ENCODE measurements around the gene FARS2. TPM values are rescaled to one million over a fixed set of nuclear protein-coding genes. Genes with fewer than 3 reads are reported as not detected.

Gene FARS2
- polyA plus RNA-seq, 1 donor (not counting 4 experiments of a cell fraction or from before 2014, with no cell fraction given): 21.3 TPM

- no peak overlapping the region for H2AFZ ChIP-seq (ENCODE audit: control insufficient read depth, low read length)
- H3K4me1 ChIP-seq (ENCODE audit: control insufficient read depth, extremely low read depth, insufficient read depth, low read length): no peaks in the 10 kb centered on the region
- no peaks in the 10 kb centered on the region for H3K36me3 ChIP-seq (ENCODE audit: control insufficient read depth in 2 of 2, extremely low read depth in 1 of 2, insufficient read depth in 2 of 2, low read length in 2 of 2)
- H3K4me3 ChIP-seq (ENCODE audit: control insufficient read depth in 2 of 3, extremely low read depth in 1 of 3, insufficient read depth in 2 of 3, low read depth in 1 of 3, low read length in 3 of 3): no peak overlapping the region
- H3K9me3 ChIP-seq (ENCODE audit: control insufficient read depth, low read depth, low read length): no peaks in the 10 kb centered on the region
- FAIRE-seq (no peak), DNase-seq (ENCODE audit: low read depth, low spot score) (no peak)
- H3K9ac ChIP-seq (ENCODE audit: control insufficient read depth, extremely low read depth, insufficient read depth, low read length): no peak overlapping the region
- H3K79me2 ChIP-seq (ENCODE audit: control insufficient read depth, insufficient read depth, low read length): no peaks in the 10 kb centered on the region
- H3K27ac ChIP-seq (ENCODE audit: control insufficient read depth, insufficient read depth, low read length): no peak overlapping the region
- H3K9me1 ChIP-seq (ENCODE audit: control insufficient read depth, extremely low read depth, insufficient read depth, low read length): no peaks in the 10 kb centered on the region
- dilution Hi-C loops (cut with MboI; ENCODE audit: extremely low pct_ligation_motif_present, low sequenced_read_pairs): no loop called here
- no peaks in the 10 kb centered on the region for H3K27me3 ChIP-seq (ENCODE audit: control insufficient read depth, extremely low read depth, insufficient read depth, low read length)
- no peaks in the 10 kb centered on the region for H4K20me1 ChIP-seq (ENCODE audit: control insufficient read depth, extremely low read depth, insufficient read depth, low read length)
- H3K4me2 ChIP-seq (ENCODE audit: control insufficient read depth, extremely low read depth, insufficient read depth, low read depth, low read length): no peak overlapping the region
- TF ChIP-seq EZH2 (IDR thresholded peaks at IDR 0.05; ENCODE audit: low read length) (no peak), CTCF (optimal IDR thresholded peaks at IDR 0.05 in 1 of 3, IDR thresholded peaks at IDR 0.05 in 1 of 3, conservative IDR thresholded peaks at IDR 0.05 in 1 of 3; ENCODE audit: extremely low read depth in 1 of 3, insufficient read depth in 2 of 3, low read length in 3 of 3) (no peak)
These were observed 553.6 kb downstream of the FARS2 start for GRCh38 chr6:5814901-5815300.

- Histone ChIP-seq H3K9me1 (ENCODE audit: control insufficient read depth, extremely low read depth, insufficient read depth, low read length) (no peaks in the 10 kb centered on the region), H3K9me3 (ENCODE audit: control insufficient read depth, low read depth, low read length) (no peaks in the 10 kb centered on the region), H2AFZ (ENCODE audit: control insufficient read depth, low read length) (no peak overlapping the region), H3K27ac (ENCODE audit: control insufficient read depth, insufficient read depth, low read length) (no peak overlapping the region), H3K79me2 (ENCODE audit: control insufficient read depth, insufficient read depth, low read length) (no peaks in the 10 kb centered on the region), H3K27me3 (ENCODE audit: control insufficient read depth, extremely low read depth, insufficient read depth, low read length) (no peaks in the 10 kb centered on the region), H4K20me1 (ENCODE audit: control insufficient read depth, extremely low read depth, insufficient read depth, low read length) (no peaks in the 10 kb centered on the region), H3K4me3 (ENCODE audit: control insufficient read depth in 2 of 3, extremely low read depth in 1 of 3, insufficient read depth in 2 of 3, low read depth in 1 of 3, low read length in 3 of 3) (no peak overlapping the region), H3K36me3 (ENCODE audit: control insufficient read depth in 2 of 2, extremely low read depth in 1 of 2, insufficient read depth in 2 of 2, low read length in 2 of 2) (no peaks in the 10 kb centered on the region), H3K4me1 (ENCODE audit: control insufficient read depth, extremely low read depth, insufficient read depth, low read length) (no peaks in the 10 kb centered on the region), H3K9ac (ENCODE audit: control insufficient read depth, extremely low read depth, insufficient read depth, low read length) (no peak overlapping the region), H3K4me2 (ENCODE audit: control insufficient read depth, extremely low read depth, insufficient read depth, low read depth, low read length) (no peak overlapping the region)
- FAIRE-seq: no peak
- DNase-seq (ENCODE audit: low read depth, low spot score): no peak
- TF ChIP-seq CTCF (optimal IDR thresholded peaks at IDR 0.05 in 1 of 3, IDR thresholded peaks at IDR 0.05 in 1 of 3, conservative IDR thresholded peaks at IDR 0.05 in 1 of 3; ENCODE audit: extremely low read depth in 1 of 3, insufficient read depth in 2 of 3, low read length in 3 of 3) (no peak), EZH2 (IDR thresholded peaks at IDR 0.05; ENCODE audit: low read length) (no peak)
- dilution Hi-C loops (cut with MboI; ENCODE audit: extremely low pct_ligation_motif_present, low sequenced_read_pairs): no loop called here
These were observed 556.6 kb downstream of the FARS2 start for GRCh38 chr6:5817869-5818268.
